SIG-M5 treated with dmso at 0.1 percent for 504 hours (cell line): ENCODE results near the gene TMEM151A.
"Not testable (repeated sequence)": the region's sequence is repeated elsewhere in the genome, so short reads cannot be mapped to it uniquely, and the experiment has no call there.

Experiments
- DNase-seq: peaks from one replicate; lab custom pipeline; 2025; ENCODE audit not compliant: unreplicated experiment; lab: John Stamatoyannopoulos, UW

TMEM151A gene

DNA sequence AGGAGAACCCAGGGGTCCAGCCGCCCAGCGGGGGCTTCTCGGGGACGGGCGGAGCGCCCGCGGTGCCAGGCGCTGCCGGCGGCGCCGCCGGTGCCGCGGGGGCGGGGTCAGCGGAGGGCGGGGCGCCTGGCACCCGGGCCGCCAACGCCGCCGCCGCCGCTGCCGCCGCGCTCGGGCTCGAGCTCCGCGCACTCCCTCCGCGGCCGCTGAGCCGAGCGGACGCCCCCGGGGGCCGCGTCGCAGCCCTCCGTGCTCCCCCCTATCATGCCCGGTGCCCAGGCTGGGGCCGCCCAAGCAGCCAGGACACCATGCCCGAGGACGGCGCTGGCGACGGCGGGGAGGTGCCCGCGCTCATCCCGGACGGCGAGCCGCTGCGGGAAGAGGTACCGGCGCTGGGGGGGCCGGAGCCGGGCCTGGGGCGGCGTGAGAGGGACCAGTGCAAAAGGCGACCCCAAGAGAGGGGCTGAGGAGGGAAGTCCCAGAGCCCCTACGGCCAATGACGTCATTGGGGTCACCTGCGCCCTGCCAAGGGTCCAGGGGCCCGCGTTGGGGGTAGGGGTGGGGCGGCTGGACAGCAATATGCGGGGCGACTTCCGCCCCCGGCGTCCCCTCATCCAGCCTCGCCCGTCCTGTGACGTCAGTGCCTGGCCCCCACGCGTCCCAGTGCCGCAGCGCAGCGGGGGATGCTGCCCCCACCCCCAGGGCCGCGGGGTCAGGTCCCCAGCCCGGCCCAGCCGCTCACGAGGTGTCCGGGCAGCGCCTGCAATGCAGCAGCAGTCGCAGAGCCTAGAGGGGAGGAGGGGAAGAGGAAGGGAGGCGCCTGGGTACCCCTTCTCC is at the start of gene TMEM151A:
Gene TMEM151A (plus strand): TSS at position 189 of the 837 bp plus-strand sequence. CDS start 120 bp downstream, at position 309.
- DNase-seq = no peak

DNA sequence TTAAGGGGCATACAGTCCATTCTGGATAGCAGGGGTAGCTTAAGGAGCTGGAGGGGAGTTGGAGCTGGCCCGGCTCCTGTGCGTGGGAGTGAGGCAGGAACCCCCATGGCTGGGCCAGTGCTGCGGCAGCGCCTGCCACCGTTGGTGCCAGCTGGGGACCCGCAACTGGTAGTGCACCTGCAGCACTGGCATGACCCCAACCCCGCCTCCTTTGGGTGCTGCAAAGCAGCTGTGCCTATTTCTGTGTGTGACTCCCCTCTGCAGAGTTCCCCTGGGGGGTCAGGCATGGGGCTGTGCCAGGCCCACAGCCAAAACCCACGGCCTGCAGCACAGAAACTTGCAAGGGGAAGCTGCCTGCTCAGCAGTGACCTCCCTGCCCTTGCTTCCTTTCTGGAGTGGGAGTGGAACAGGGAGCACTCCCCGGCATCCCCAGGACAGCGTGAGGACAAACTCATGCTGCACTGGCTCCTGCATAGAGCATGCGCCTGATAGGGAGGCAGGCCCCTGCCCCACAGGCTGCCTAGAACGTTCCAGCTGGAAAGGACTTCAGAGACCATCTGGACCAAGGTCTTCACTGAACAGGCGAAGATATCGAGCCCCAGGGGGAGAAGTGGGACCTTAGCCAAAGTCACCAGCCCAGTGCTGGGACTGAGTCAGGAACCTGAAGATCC is 49.5 kb upstream of the TMEM151A start:
- no peak for DNase-seq

DNA sequence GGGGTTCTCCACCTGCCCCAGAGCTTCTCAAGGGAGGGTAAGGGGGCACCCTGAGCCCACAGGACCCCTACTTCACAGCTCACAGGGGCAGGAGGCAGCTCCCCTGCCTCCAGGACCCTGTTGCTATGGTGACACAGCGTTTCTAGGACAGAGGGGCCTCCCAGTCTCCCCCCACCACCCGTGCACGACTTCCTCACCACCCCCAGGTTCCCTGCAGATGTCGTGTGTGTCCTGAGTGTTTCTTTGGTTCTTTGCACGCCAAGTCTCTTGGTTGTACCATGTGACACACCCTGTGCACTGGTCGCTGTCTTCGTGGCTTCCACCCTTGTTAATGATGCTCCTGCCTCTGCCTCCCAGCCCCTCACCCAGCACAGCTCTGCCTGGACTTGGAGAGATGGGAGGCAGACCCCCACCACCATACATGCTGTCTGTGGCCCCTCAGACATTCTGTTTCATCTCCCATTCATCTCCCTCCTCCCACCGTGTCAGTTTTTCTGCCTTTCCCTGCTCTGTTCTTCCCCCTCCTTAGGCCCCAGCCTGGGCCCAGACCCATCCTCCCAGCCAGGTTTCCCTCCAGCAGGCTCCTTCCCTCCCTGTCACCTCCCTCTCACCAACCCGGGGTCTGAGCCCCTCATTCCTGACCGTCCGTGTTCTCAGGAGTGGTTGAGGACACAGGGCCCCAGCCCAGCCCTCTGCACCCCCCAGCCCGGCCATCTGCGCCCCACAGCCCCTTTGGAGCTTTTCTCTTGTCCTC is 47.7 kb upstream of the TMEM151A start:
- no peak for DNase-seq

DNA sequence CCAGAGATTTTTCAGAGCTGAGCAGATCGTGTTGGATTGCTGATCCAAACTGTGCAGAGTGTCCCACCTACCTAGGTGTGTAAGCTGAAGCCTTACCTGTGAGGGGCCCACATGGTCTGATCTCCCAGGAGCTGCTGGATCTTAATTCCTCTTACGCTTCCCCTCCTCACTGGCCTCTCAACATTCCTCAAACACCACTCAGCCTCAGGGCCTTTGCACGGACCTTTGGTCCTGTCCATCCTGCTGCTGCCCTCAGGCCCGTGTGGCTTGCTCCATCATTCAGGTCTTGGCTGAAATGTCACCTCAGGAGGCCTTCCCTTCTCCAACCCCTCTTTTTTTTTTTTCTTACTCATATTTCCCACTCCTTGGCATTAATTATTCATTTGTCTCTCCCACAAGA is 44.4 kb upstream of the TMEM151A start:
- DNase-seq = no peak

DNA sequence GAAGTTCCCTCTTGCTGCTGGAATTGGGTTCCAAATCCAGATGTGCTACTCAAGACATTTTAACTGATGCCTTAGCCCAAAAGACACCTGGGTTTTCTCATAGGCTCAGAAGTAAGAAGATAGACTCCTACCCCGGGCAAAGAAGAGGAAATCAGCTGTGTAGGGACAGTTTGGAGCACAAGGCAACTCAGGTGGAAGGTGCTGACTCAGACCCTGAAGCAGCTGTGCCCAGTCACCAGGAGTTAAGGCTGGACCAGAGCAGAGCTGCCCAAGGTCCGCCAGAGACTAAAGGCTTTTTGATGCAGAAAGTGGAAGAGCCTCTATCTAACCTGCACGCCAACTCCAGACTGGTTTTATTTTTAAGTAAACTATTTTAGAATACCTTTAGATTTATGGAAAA is 43.9 kb upstream of the TMEM151A start:
- no peak for DNase-seq

DNA sequence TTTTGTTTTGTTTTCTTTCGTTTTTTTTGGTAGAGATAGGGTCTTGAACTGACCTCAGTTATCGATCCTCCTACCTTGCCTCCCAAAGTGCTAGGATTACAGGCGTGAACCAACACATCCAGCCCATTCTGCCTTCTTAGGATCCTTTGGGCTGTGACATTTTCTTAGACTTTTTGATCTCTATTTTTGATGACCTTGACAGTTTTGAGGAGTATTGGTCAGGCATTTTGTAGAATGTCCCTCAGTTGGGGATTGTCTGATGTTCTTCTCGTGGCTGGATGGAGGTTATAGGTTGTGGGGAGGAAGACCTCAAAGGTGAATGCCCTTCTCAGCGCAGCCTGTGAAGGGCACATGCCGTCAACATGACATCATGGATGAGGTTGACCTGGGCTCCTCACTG is 42.8 kb upstream of the TMEM151A start:
- DNase-seq = no peak

DNA sequence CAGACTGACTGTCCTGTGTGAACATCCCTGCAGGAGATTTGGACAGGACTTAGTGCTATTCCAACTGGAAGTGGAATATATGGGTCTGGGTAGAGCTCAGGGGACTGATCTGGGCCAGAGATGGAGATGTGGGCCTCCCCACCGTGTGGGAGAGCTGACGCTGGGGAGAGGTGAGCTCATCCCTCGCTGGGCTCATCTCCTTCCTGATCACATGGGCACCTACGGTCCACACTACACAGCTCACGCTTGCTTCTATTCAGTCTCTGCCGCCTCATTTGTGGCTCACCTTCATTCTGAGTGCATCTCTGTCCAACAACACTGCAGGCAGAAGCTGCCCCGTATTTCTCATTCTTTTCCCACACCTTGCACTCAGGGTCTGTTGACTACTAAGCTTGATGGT is 39.9 kb upstream of the TMEM151A start:
- no peak for DNase-seq

DNA sequence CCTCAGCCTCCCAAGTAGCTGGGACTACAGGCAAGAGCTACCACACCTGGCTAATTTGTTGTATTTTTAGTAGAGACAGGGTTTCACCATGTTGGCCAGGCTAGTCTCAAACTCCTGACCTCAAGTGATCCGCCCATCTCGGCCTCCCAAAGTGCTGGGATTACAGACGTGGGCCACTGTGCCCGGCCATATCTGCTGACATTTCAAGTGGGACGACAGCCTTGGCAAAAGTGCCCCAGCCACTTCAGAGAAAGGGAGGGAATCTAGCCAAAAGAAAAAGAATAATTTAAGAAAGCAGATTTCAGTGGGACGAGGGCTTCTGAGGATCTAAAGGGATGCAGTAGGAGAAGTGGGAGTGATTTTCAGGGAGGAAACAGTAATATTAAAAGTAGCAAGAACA is 38.6 kb upstream of the TMEM151A start:
- DNase-seq = not testable (repeated sequence)

DNA sequence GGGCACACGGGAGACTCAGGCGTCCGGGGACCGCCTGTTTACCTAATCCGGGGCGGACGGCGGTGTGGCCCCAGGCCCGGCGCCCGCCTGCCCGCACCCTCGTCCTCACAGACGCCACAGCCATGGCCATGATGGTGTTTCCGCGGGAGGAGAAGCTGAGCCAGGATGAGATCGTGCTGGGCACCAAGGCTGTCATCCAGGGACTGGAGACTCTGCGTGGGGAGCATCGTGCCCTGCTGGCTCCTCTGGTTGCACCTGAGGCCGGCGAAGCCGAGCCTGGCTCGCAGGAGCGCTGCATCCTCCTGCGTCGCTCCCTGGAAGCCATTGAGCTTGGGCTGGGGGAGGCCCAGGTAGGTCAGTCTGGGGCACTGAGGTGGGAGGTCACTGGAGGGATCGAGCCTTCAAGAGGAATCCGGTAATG is 33.2 kb upstream of the TMEM151A start:
- DNase-seq = no peak

DNA sequence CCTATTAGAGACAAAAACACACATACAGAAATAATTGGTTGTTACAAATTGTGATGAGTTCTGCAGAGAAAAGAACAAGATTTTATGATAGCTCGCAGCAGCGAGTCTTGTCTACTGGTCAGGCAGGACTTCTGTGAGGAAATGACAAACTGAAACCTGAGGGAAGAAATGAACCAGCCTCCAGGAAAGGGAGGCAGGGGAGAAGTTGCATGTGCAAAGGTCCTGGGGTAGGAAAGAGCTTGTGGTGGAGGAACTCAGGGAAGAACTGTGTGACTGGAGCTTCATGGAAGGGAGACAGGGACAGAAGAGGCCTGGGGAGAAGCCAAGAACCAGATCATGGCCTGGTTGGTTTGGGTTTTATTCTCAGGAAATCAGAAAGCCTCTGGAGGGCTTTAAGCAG is 32.5 kb upstream of the TMEM151A start:
- DNase-seq = no peak

DNA sequence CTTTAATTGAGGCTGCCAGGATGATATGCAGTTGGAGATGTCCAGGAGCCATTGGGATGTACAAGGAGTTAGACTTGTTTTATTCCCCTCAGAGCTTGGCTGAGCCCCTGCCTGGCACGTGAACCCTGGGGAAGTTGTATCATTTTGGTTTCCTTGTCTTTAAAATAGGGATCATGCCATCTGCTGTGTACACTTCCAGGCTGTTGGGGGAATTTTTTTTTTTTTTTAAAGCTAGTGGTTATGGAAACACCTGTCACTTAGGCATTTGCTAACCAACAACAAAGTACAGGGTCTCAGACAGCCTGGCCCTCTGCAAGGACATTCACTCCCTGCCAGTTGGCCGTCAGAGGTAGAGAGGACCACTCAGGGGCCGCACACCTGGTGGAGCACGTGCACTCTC is 31.7 kb upstream of the TMEM151A start:
- no peak for DNase-seq

DNA sequence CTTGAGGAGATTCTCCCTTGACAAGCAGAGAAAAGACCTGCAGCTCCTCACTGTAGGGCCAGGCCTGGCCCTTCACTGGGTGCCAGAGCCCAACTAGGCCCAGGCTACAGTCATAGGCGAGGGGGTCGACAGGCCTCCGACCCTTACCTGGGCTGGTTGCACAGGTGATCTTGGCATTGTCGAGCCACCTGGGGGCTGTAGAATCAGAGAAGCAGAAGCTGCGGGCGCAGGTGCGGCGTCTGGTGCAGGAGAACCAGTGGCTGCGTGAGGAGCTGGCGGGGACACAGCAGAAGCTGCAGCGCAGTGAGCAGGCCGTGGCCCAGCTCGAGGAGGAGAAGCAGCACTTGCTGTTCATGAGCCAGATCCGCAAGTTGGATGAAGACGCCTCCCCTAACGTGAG is 30.1 kb upstream of the TMEM151A start:
- no peak for DNase-seq

DNA sequence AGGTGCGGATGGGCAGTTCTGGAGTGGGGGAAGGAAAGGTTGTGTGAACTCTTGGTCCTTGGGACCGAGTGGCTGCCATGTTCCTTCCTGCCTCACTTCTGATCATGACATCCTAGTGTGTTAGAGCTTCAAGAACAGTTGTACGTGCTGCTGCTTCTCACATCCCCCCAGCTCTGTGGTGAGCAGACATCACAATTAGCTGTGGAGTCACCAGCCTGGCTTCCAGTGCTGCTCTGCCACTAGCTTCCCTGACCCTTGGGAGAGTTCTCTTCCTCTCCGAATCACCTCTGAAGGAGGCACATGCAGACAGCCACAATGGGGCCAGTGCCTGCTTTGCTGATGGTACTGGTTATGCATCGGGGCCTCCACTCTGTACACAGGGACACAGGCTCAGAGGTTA is 29.5 kb upstream of the TMEM151A start:
- no peak for DNase-seq

DNA sequence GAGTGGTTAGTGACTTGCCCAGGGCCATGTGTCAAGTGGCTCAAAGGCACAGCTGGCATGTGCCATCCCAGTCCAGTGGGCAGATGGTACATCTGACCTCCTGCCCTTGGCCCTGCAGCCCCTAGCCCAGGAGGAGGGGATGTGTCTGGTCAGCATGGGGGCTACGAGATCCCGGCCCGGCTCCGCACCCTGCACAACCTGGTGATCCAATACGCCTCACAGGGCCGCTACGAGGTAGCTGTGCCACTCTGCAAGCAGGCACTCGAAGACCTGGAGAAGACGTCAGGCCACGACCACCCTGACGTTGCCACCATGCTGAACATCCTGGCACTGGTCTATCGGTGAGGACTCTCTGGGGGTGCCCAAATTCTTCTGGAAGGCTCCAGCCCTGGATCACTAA is 29.0 kb upstream of the TMEM151A start:
- no peak for DNase-seq

DNA sequence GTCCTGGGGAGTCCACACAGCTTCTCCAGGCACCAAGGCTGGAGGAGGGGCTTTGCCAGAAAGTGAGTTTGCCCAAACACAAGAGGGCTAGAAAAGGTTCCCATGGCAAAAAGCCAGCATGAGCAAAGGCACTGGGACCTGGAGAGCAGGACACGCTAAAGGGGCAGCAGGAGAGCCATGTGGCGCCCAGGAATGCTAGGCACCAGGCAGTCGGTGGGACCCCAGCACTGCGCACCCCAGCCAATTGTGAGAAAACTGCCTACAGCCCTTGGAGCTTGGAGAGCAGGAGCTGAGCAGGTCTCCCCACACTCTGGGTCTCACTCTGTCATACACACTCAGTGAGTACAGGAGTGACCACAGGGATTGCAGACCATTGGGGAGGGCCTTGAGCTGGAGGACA is 28.5 kb upstream of the TMEM151A start:
- DNase-seq = no peak

DNA sequence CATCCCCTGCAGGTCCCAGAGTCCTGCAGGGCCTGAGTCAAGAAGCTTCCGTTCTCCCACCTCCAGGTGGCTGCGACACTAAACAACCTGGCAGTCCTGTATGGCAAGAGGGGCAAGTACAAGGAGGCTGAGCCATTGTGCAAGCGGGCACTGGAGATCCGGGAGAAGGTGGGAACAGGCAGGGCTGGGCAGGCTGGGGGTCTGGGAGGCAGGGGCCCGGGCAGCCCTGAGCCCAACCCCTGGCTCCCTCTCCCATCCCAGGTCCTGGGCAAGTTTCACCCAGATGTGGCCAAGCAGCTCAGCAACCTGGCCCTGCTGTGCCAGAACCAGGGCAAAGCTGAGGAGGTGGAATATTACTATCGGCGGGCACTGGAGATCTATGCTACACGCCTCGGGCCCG is 27.9 kb upstream of the TMEM151A start:
- no peak for DNase-seq

DNA sequence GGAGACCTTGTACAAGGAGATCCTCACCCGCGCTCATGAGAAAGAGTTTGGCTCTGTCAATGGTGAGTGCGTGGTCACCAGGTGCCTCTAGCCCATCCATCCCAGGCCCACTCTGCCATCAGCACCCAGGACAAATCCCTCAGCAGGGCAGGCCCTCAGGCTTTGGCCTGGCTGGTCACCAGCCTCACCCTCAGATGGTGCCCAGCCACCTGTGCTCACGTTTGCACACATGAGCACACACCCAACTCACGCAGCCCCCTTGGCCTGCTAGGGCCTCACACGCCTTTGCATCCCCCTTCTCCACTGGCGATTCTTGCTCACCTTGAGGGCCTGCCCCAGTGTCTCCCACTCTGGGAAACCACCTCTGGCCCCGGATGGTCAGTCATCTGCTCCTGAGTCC is 27.3 kb upstream of the TMEM151A start:
- no peak for DNase-seq

DNA sequence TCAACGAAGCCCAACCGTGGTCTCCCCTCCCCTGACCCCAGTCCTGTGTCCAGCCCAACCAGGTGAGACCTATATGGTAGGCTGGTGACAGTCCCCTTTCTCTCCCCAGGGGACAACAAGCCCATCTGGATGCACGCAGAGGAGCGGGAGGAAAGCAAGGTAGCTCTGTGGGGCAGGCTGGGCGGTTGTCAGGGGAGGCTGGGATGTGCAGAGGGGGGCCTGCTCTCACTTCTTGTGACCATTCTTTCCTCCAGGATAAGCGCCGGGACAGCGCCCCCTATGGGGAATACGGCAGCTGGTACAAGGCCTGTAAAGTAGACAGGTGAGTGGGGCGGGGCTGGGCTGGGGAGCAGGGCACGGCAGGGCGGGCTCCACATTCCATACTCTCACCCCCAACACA is 26.8 kb upstream of the TMEM151A start:
- DNase-seq = no peak

DNA sequence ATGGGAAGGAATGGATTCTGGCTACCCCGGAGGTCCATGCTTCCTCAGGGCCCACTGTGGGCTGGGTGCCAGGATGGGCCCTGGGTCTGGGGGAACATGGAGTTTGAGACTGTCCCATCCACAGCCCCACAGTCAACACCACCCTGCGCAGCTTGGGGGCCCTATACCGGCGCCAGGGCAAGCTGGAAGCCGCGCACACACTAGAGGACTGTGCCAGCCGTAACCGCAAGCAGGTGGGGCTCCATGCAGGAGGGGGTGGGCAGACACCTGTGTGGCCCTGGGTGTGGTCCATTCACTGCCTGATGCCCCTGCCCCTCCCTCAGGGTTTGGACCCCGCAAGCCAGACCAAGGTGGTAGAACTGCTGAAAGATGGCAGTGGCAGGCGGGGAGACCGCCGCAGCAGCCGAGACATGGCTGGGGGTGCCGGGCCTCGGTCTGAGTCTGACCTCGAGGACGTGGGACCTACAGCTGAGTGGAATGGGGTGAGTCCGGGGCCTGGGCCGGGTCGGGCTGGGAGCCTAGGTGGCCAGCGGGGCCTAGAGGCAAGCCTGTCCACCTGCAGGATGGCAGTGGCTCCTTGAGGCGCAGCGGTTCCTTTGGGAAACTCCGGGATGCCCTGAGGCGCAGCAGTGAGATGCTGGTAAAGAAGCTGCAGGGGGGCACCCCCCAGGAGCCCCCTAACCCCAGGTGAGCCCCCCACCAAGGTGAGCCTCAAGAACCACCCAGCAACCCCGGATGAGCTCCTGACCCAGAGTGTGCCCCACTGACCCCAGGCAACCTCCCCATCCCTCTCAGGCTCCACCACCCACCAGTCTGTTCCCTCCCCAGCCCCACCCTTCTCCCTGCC is 25.9 kb upstream of the TMEM151A start:
- no peak for DNase-seq

DNA sequence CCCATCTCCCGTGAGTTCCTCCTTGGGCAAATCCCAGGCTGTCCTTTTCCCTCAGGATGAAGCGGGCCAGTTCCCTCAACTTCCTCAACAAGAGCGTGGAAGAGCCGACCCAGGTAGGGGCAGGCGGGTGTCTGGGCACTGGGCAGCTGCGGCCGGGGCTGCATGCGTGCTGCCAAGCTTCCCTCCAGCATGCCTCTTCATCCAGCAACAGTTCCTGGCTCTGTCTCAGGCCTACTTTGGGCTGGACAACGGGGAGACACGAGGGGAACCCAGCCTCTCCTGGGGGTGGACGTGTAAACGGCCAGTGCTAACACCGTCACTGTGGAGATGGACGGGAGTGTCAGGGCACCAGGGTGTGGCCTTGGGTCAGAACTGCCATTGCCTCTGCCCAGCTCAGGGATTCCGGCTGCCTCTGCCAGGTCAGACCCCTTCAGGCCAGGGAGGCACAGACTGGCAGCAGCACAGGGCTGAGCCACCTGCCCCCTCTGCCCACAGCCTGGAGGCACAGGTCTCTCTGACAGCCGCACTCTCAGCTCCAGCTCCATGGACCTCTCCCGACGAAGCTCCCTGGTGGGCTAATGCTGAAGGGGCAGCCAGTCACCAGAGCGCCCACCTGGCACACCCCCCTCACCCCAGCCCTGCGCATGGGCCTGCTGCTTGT is 25.2 kb upstream of the TMEM151A start:
- no peak for DNase-seq

DNA sequence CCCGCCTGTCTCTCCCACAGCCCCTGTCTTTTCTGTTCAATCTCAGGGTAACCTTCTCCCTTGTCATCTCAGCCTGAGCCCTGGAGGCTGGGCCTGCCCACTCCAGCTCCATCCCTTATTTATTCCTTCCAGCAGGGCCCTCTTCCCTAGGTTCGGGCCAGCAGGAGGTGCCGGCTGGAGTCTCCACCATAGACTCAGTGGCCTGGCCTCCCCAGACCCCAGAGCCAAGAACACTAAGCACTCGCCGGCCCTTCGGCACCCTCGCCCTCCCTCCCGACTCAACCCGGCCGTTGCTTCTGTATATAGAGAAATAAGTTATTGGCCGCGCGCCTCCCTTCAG is 24.7 kb upstream of the TMEM151A start:
- DNase-seq = no peak
